OCI-LY1 (cell line): ENCODE measurements around the gene ALDH1A1.

ENCODE experiments used
- H2AFZ ChIP-seq: fragments of 200-600 bp; sonication (generic), shearing (Covaris generic); 2 replicates; pipeline ENCODE4 v1.6.0; 2014; ENCODE audit warnings: antibody characterized with exemption, mild to moderate bottlenecking, low read length
- H3F3A ChIP-seq: fragments of 200-600 bp; sonication (generic), shearing (Covaris generic); 2 replicates; pipeline ENCODE4 v1.6.0; 2014; ENCODE audit warnings: mild to moderate bottlenecking, antibody characterized with exemption, low read length, moderate library complexity; ENCODE audit not compliant: insufficient read depth
- H3K27ac ChIP-seq: fragments of 200-600 bp; sonication (generic); 2 replicates; pipeline ENCODE4 v1.5.1; 2014; ENCODE audit warnings: low read length, mixed run types, mild to moderate bottlenecking, low read depth; ENCODE audit not compliant: poor library complexity, severe bottlenecking
- H3K27me3 ChIP-seq: fragments of 200-600 bp; sonication (generic); 2 replicates; pipeline ENCODE4 v1.6.0; 2014; ENCODE audit warnings: antibody characterized with exemption, mild to moderate bottlenecking, low read length, moderate library complexity; ENCODE audit not compliant: insufficient read depth
- H3K36me3 ChIP-seq: fragments of 200-600 bp; sonication (generic); 2 replicates; pipeline ENCODE4 v1.6.1; 2014; ENCODE audit warnings: mild to moderate bottlenecking, antibody characterized with exemption, low read length, moderate library complexity, mixed read lengths; ENCODE audit not compliant: insufficient read depth
- H3K4me1 ChIP-seq: fragments of 200-600 bp; sonication (generic); 2 replicates; pipeline ENCODE4 v1.5.1; 2014; ENCODE audit warnings: mild to moderate bottlenecking, low read length, moderate library complexity; ENCODE audit not compliant: insufficient read depth, severe bottlenecking
- H3K4me2 ChIP-seq: fragments of 200-600 bp; sonication (generic), shearing (Covaris generic); 2 replicates; pipeline ENCODE4 v1.6.1; 2014; ENCODE audit warnings: low read length
- H3K4me3 ChIP-seq: fragments of 200-600 bp; sonication (generic); 2 replicates; pipeline ENCODE4 v1.5.1; 2014; ENCODE audit warnings: low read length, low read depth, mild to moderate bottlenecking, mixed read lengths; ENCODE audit not compliant: poor library complexity, severe bottlenecking
- H3K79me2 ChIP-seq: fragments of 200-600 bp; shearing (Covaris generic); 2 replicates; pipeline ENCODE4 v1.6.1; 2016; ENCODE audit warnings: mixed run types, low read length, mixed read lengths; ENCODE audit not compliant: insufficient read depth
- H3K9ac ChIP-seq: fragments of 200-600 bp; sonication (generic), shearing (Covaris generic); 2 replicates; pipeline ENCODE4 v1.6.1; 2014; ENCODE audit warnings: mild to moderate bottlenecking, low read length, mixed read lengths
- H3K9me2 ChIP-seq: fragments of 200-600 bp; sonication (generic), shearing (Covaris generic); 2 replicates; pipeline ENCODE4 v1.6.1; 2014; ENCODE audit warnings: low read depth, mild to moderate bottlenecking, low read length, mixed read lengths
- H3K9me3 ChIP-seq: fragments of 200-600 bp; shearing (Covaris generic); 2 replicates; pipeline ENCODE4 v1.6.1; 2014; ENCODE audit warnings: low read length, mixed read lengths
- H4K20me1 ChIP-seq: fragments of 200-600 bp; sonication (generic), shearing (Covaris generic); 2 replicates; pipeline ENCODE4 v1.6.0; 2016; ENCODE audit warnings: mild to moderate bottlenecking, low read length; ENCODE audit not compliant: insufficient read depth
- EZH2 ChIP-seq: fragments of 200-600 bp; sonication (generic), shearing (Covaris generic); IDR thresholded peaks from 2 replicates; pipeline ENCODE4 v1.8.0; 2017; ENCODE audit warnings: borderline replicate concordance, mixed run types, mild to moderate bottlenecking, antibody characterized with exemption, low read length, moderate library complexity, mixed read lengths
- TF ChIP-seq, protein P1 (sequence below): fragments of 200-600 bp; sonication (generic), shearing (Covaris generic); IDR thresholded peaks from 2 replicates; pipeline ENCODE4 v1.5.1; 2017; ENCODE audit warnings: mild to moderate bottlenecking, antibody characterized with exemption, low read length, moderate library complexity, mixed read lengths

Gene ALDH1A1

DNA sequence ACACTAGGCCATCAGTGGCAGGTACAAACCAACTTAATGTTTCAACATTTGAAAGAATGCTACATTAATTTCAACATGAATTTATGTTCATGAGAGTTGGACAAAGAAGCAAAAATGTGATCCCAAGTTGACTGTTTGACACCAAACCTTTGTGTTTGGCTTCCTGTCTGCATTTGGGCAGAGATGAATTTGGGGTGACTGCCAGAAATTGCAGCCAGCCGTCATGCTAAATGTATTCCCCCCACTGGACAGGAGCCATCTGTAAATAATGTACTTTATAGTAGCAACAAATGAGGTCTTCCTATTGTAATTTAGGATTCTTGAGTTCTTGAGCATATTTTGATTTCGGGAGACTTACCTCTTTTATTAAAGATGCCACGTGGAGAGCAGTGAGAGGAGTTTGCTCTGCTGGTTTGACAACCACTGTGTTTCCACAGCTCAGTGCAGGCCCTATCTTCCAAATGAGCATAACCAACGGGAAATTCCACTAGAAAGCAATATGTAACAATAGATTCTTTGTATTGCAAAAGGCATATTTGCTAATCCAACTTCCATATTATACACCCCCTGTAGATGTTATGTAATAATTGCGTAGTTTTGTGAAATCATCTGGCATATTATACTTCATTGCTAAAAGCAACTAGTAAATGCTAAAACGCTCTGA, 27.6 kb downstream of the ALDH1A1 start:
- Histone ChIP-seq H3K36me3 (no peaks in the 10 kb centered on the region), H3K9me3 (no peaks in the 10 kb centered on the region), H3K4me1 (no peaks in the 10 kb centered on the region), H3K4me3 (no peak overlapping the region), H3K4me2 (no peak overlapping the region), H3K27me3 (no peaks in the 10 kb centered on the region), H3K79me2 (no peaks in the 10 kb centered on the region), H3K9ac (no peak overlapping the region), H2AFZ (no peak overlapping the region), H4K20me1 (no peaks in the 10 kb centered on the region), H3F3A (no peaks in the 10 kb centered on the region), H3K27ac (no peak overlapping the region), H3K9me2 (no peaks in the 10 kb centered on the region)
- no peak for TF ChIP-seq EZH2
- TF ChIP-seq, protein P1, sequence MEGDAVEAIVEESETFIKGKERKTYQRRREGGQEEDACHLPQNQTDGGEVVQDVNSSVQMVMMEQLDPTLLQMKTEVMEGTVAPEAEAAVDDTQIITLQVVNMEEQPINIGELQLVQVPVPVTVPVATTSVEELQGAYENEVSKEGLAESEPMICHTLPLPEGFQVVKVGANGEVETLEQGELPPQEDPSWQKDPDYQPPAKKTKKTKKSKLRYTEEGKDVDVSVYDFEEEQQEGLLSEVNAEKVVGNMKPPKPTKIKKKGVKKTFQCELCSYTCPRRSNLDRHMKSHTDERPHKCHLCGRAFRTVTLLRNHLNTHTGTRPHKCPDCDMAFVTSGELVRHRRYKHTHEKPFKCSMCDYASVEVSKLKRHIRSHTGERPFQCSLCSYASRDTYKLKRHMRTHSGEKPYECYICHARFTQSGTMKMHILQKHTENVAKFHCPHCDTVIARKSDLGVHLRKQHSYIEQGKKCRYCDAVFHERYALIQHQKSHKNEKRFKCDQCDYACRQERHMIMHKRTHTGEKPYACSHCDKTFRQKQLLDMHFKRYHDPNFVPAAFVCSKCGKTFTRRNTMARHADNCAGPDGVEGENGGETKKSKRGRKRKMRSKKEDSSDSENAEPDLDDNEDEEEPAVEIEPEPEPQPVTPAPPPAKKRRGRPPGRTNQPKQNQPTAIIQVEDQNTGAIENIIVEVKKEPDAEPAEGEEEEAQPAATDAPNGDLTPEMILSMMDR, result no peak

GRCh38 chr9:72924154-72924790, 28.6 kb downstream of the ALDH1A1 start:
- Histone ChIP-seq H3K4me3 (no peak overlapping the region), H4K20me1 (no peaks in the 10 kb centered on the region), H3K79me2 (no peaks in the 10 kb centered on the region), H2AFZ (no peak overlapping the region), H3K27ac (no peak overlapping the region), H3K4me2 (no peak overlapping the region), H3F3A (no peaks in the 10 kb centered on the region), H3K4me1 (no peaks in the 10 kb centered on the region), H3K9me2 (no peaks in the 10 kb centered on the region), H3K27me3 (no peaks in the 10 kb centered on the region), H3K9me3 (no peaks in the 10 kb centered on the region), H3K36me3 (no peaks in the 10 kb centered on the region), H3K9ac (no peak overlapping the region)
- TF ChIP-seq, protein P1, result no peak
- no peak for TF ChIP-seq EZH2

DNA sequence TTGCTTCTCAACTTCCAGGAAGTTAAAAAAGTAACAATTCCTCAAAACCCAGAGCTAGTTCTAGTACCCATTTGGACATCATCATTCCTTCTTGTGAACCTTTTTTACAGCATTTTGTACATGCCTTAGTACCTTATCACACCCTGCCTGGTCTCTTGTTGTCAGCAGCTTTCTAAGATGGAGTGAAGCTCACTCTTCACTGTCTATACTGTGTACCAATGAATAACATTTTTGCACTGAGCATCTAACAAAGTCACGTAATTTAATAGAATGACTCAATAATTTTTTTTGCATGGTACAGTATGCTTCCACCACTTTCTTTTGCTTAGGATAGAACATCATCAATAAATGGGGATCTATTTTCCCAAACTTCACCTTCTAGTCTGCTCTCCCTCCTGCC, 29.8 kb downstream of the ALDH1A1 start:
- no peaks in the 10 kb centered on the region for H3K9me2 ChIP-seq
- no peaks in the 10 kb centered on the region for H3K79me2 ChIP-seq
- no peak overlapping the region for H3K27ac ChIP-seq
- no peak overlapping the region for H3K9ac ChIP-seq
- TF ChIP-seq, protein P1, result no peak
- no peak for TF ChIP-seq EZH2
- no peaks in the 10 kb centered on the region for H3K27me3 ChIP-seq
- H2AFZ ChIP-seq, result no peak overlapping the region
- no peaks in the 10 kb centered on the region for H3K4me1 ChIP-seq
- H3K9me3 ChIP-seq, result no peaks in the 10 kb centered on the region
- no peak overlapping the region for H3K4me3 ChIP-seq
- no peaks in the 10 kb centered on the region for H3K36me3 ChIP-seq
- no peaks in the 10 kb centered on the region for H3F3A ChIP-seq
- no peaks in the 10 kb centered on the region for H4K20me1 ChIP-seq
- no peak overlapping the region for H3K4me2 ChIP-seq
